Epithelial cell of esophagus (primary cell): ENCODE measurements around the gene SPATA12.

ENCODE experiments used
- DNase-seq: peaks from one replicate; pipeline ENCODE4 v3.0.0; 2010; ENCODE audit warnings: low read depth
- H3K4me3 ChIP-seq: 2 replicates; pipeline ENCODE4 v1.5.1; 2011; ENCODE audit warnings: mild to moderate bottlenecking, low read length, control low read depth
- TF ChIP-seq, protein P1 (sequence below): IDR thresholded peaks from 2 replicates; pipeline ENCODE4 v1.5.1; 2011; ENCODE audit warnings: low read depth, mild to moderate bottlenecking, low read length, control low read depth, inconsistent platforms; ENCODE audit not compliant: insufficient read depth; ENCODE audit errors: missing control alignments

SPATA12 gene

DNA sequence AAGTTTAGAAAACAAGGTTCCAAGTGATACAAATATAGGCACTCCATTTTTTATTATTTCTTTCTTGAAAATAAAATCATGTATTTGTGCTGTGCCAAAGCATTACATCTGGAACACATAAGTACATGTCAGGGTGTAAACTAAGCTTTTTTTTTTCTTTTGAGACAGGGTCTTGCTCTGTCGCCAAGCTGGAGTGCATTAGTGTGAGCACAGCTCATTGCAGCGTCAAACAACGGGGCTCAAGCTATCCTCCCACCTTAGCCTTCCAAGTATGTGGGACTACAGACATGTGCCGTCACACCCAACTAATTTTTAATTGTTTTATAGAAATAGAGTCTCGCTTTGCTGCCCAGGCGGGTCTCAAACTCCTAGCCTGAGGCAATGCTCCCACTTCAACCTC lies 9.0 kb downstream of the SPATA12 start:
- TF ChIP-seq, protein P1, sequence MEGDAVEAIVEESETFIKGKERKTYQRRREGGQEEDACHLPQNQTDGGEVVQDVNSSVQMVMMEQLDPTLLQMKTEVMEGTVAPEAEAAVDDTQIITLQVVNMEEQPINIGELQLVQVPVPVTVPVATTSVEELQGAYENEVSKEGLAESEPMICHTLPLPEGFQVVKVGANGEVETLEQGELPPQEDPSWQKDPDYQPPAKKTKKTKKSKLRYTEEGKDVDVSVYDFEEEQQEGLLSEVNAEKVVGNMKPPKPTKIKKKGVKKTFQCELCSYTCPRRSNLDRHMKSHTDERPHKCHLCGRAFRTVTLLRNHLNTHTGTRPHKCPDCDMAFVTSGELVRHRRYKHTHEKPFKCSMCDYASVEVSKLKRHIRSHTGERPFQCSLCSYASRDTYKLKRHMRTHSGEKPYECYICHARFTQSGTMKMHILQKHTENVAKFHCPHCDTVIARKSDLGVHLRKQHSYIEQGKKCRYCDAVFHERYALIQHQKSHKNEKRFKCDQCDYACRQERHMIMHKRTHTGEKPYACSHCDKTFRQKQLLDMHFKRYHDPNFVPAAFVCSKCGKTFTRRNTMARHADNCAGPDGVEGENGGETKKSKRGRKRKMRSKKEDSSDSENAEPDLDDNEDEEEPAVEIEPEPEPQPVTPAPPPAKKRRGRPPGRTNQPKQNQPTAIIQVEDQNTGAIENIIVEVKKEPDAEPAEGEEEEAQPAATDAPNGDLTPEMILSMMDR = no peak
- no peak overlapping the region for H3K4me3 ChIP-seq
- no peak for DNase-seq

DNA sequence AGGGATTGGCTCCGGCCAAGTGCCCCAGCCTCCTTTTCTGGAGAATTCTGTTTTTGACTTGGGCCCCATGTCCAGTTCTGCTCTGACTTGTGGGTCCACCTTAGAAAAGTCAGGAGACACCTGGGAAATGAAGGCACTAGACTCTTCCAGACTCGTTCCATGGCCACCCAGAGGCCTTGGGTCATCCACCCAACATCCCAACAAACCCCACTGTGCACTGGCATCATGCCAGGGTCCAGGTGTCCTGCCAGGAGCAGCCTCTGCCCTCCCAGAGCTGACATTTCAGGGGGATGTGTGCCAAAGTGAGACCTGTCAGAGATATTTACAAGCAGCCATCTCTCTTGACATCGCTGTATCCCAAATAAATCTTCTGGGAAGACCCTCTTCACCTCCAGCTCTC lies 13.2 kb downstream of the SPATA12 start:
- H3K4me3 ChIP-seq = no peak overlapping the region
- TF ChIP-seq, protein P1 = no peak
- no peak for DNase-seq

DNA sequence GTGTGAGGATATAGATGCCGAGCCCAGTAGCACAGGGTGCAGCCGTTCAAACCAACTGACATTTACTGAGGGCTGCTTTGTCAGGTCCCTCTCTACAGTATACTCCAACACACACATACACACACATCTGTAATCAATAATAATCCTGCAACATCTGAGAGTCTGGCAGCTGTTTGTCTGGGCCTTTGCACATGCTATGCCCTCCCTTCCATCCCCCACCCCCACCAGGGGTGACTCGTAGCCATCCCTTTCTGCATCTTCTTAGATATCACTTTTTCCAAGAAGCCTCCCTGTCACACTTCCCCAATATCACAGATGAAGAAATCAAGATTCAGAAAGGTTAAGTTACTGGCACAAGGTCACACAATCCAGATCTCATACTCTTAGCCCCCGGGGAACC lies 13.7 kb downstream of the SPATA12 start:
- H3K4me3 ChIP-seq = no peak overlapping the region
- DNase-seq = no peak
- TF ChIP-seq, protein P1 = no peak

DNA sequence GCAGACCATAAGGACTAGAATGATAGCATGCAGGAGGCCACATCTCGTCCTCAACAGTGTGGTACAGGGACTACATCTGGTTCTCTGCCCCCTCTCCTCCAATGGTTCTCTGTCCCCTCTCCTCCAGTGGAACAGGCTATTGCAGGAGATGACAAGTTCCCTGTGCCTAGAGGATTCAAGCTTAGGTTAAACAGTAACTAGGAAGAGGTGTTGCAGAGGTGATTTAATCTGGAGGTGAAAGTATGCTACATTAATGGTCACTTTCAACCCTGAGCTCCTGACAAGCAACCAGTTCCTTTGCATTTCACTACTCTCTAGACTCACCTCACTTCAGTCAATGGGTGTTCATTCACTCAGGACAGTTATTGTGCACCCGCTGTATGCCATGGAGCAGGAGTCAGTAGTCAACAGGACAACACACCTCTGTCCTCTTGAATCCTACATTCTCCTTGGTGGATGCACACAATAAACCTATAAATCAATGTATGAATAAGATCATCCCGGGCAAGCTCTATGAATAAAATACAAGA lies 16.0 kb downstream of the SPATA12 start:
- TF ChIP-seq, protein P1 = no peak
- no peak overlapping the region for H3K4me3 ChIP-seq

DNA sequence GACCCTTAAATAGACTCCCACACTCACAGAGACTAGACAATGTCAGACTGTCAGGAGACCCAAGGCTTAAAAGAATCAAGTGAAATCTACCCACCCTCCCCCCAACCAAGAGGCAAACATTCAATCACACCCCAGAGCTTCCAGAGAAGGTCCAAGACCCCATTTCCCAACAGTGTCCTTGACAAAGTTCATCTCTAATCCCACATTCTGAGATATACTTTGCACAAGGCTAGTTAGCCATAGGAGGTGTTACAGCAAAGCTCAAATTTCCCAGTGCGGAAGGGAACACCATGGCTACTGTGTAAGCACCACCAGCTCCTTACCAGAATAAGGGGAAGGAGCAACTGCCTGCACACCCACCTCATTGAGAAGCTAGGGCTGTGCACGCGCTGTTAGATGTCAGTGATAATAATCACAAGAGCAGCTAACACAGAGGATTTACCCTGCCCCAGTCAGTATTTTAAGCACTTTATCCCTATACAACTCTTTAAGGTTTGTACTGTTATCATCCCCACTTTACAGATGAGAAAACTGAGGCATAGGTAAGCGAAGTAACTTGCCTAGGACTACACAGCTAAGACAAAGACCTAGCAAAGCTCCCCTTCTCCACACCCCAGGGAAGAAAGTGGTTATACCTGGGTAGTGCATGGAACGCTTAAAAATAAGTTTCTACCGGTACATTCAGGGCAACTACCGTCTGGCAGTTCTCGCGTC lies 17.3 kb downstream of the SPATA12 start:
- TF ChIP-seq, protein P1 = no peak
- no peak for DNase-seq
- H3K4me3 ChIP-seq = peak overlapping the region; percentile 79

More for the DNA sequence above, 16.0 kb downstream of the SPATA12 start:
- DNase-seq = no peak

DNA sequence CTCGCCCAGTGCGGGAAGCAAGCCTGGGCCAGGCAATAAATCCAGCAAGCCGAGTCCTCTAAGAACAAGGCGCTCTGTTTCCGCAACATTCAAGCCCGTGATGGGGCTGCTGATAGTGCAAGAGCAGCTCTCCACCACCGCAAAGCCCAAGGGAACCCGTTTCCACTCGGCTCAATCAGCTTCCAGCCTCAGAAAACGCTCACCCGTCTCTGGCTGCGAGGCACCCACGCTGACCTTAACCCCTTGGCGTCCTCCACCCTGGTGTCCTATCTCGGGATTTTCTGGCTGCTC lies 17.8 kb downstream of the SPATA12 start:
- TF ChIP-seq, protein P1 = no peak
- H3K4me3 ChIP-seq = peak overlapping the region; percentile 79
- peak; percentile 42 for DNase-seq

DNA sequence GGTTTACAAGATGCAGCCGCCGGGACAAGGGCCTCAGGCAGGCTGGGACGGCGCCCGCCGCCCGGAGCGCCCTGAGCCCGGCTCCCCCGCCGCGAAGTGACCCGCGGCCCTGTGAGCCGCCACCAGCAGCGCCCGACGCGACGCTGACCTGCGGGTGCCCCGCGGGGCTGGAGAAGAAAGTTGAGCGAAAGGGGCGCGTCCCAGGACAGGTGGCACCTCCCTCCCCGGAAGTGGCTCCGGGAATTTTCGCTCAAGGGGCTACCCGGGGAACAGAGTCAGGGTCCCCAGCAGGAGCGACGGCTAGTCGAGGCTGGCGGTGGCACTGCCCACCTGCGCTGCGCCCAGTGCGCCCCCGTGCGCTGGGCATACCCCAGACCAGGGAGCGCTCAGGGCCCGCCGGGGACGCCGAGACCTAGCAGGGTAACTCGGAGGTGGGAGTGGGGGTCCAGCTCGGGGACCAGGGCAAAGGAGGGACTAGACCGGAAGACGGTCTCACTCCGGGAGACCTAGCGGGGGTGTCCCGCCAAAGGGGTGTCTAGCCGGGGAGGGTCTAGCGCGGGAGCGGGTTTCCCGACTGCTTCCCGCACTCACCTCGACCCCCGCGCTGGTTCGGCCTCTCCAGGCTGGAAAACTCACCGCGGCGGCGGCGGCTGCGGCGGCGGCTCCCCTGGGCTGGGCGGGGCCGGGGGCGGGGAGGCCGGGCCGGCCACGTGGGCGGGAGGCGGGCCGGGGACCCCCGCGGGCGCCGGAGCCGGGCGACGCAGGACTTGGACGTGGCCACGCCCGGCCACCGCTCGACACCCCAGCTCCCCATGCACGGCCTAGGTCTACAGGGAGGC lies 18.4 kb downstream of the SPATA12 start:
- peak; percentile 35 for DNase-seq
- TF ChIP-seq, protein P1 = no peak
- H3K4me3 ChIP-seq = peak overlapping the region; percentile 79
